HCT116 (cell line): Measurements from ENCODE around the gene SCN1A.

Experiments used
- EZH2 ChIP-seq: fragments of 200-600 bp; sonication (generic); IDR thresholded peaks from 2 replicates; pipeline ENCODE4 v1.6.1; 2017; ENCODE audit warnings: antibody characterized with exemption, mixed run types
- TF ChIP-seq, protein P1 (sequence below), 3 experiments: fragments of 200-600 bp in 1 of 3; sonication (generic) in 1 of 3; IDR thresholded peaks in 2 of 3; conservative IDR thresholded peaks in 1 of 3; 2 replicates each; pipeline ENCODE4 v1.5.1; 2012 to 2017; ENCODE audit warnings: low read depth in 2 of 3, low read length in 2 of 3, antibody characterized with exemption in 1 of 3, borderline replicate concordance in 1 of 3, control low read depth in 1 of 3, mild to moderate bottlenecking in 1 of 3, mixed read lengths in 1 of 3, mixed run types in 1 of 3, moderate library complexity in 1 of 3; ENCODE audit not compliant: insufficient read depth in 1 of 3

DNA sequence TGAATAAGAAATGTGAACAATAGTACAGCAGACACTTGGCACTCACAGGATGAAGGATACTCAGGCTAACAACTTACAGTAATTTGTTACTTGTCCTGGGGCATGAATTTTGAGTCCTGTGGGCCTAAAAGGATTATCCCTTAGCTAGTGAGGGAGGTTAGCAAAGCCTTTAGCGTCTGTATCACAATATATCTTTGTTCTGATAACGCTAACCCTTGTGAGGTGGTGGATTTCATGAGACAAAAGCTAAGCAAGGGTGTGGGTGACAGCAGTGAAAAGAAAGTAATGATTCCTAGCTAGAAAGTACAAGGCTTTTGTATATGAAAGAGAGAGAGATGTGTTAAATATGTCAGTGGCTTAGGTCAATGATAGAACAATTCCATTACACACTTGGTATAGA, 127.4 kb downstream of the SCN1A start:
- no peak for TF ChIP-seq EZH2
- TF ChIP-seq, protein P1, sequence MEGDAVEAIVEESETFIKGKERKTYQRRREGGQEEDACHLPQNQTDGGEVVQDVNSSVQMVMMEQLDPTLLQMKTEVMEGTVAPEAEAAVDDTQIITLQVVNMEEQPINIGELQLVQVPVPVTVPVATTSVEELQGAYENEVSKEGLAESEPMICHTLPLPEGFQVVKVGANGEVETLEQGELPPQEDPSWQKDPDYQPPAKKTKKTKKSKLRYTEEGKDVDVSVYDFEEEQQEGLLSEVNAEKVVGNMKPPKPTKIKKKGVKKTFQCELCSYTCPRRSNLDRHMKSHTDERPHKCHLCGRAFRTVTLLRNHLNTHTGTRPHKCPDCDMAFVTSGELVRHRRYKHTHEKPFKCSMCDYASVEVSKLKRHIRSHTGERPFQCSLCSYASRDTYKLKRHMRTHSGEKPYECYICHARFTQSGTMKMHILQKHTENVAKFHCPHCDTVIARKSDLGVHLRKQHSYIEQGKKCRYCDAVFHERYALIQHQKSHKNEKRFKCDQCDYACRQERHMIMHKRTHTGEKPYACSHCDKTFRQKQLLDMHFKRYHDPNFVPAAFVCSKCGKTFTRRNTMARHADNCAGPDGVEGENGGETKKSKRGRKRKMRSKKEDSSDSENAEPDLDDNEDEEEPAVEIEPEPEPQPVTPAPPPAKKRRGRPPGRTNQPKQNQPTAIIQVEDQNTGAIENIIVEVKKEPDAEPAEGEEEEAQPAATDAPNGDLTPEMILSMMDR (IDR thresholded peaks at IDR 0.05 in 2 of 3, conservative IDR thresholded peaks at IDR 0.05 in 1 of 3; ENCODE audit: borderline replicate concordance in 1 of 3, insufficient read depth in 1 of 3, low read depth in 2 of 3, low read length in 2 of 3): no peak
